Ovary (tissue), 9 donors: ENCODE measurements around the gene ME3. TPM values are rescaled to one million over a fixed set of nuclear protein-coding genes. Genes with fewer than 3 reads are reported as not detected.

ENCODE experiments used
- DNase-seq, 5 donors: peaks; one replicate each; pipeline ENCODE4 v3.0.0-alpha.2; 2019 to 2020
- H3K27ac ChIP-seq, 2 donors: fragments of 200-600 bp; one replicate each; pipeline versions ENCODE4 v1.5.1 to v1.8.0; 2019 to 2022
- H3K27me3 ChIP-seq: fragments of 200-600 bp; one replicate; pipeline ENCODE4 v1.8.0; 2022
- H3K36me3 ChIP-seq: fragments of 200-600 bp; sonication (generic); one replicate; pipeline ENCODE4 v1.5.1; 2019
- H3K4me1 ChIP-seq: one replicate; pipeline ENCODE4 v1.8.1; 2013; ENCODE audit warnings: mild to moderate bottlenecking, moderate library complexity; ENCODE audit not compliant: insufficient read depth
- H3K4me3 ChIP-seq: fragments of 200-600 bp; sonication (generic); one replicate; pipeline ENCODE4 v1.5.1; 2017
- H3K9me3 ChIP-seq, 2 donors: fragments of 200-600 bp in 1 of 2; sonication (generic) in 1 of 2; one replicate each; pipeline versions ENCODE4 v1.5.1 to v1.8.1; 2013 to 2019; ENCODE audit warnings: mild to moderate bottlenecking in 1 of 2, moderate library complexity in 1 of 2
- EP300 ChIP-seq: sonication (generic); formaldehyde crosslinking; IDR thresholded peaks from one replicate; pipeline ENCODE4 v1.6.1; 2017; ENCODE audit warnings: antibody characterized with exemption
- POLR2A ChIP-seq: fragments of 450-650 bp; IDR thresholded peaks from one replicate; pipeline ENCODE4 v1.6.1; 2017; ENCODE audit warnings: antibody characterized with exemption, mild to moderate bottlenecking, moderate library complexity
- WGBS, 3 donors: extraction: QIAGEN DNeasy Blood & Tissue Kit in 1 of 3; methylation state at CpG; one replicate each; pipeline versions ENCODE4 v1.1.5 to v1.1.7; 2013 to 2017; 5-methylcytosine and 5-hydroxymethylcytosine counted together
- intact Hi-C, 4 donors: fragments of 100-400 bp; cut with DNase I; formaldehyde crosslinking; loops; one replicate each; pipeline versions ENCODE4 v1.11.0 to v1.15.1; 2022 to 2023
- polyA plus RNA-seq, 2 donors: library from polyadenylated mRNA; stranded (reverse); fragments of 200-250 nt in 1 of 2; fragments of 350-450 nt in 1 of 2; fragmentation: Illumina TruSeq in 1 of 2; extraction: RNeasy Lipid Tissue Mini Kit (QIAGEN cat#74804) in 1 of 2; gene quantifications; one replicate each; pipeline ENCODE4 v1.2.3, GENCODE V29; 2013 to 2014
- total RNA-seq, 7 donors: library from RNA; depleted of rRNA in 2 of 7; stranded (reverse); fragments of >200 nt in 2 of 7; fragmentation: NEBNext Ultra II Directional in 3 of 7; extraction: Animal tissue kit (Norgen Biotek cat#: 25700) in 3 of 7; gene quantifications; one replicate each; pipeline versions ENCODE4 v1.1.0 to v1.2.4, GENCODE V29; 2016 to 2023
- TF ChIP-seq, protein P1 (sequence below), 3 donors: fragments of 450-650 bp in 2 of 3; fragments of 200-600 bp in 1 of 3; IDR thresholded peaks; one replicate each; pipeline versions ENCODE4 v1.5.1 to v1.8.0; 2016 to 2022; ENCODE audit warnings: antibody characterized with exemption in 3 of 3, mild to moderate bottlenecking in 1 of 3
- donor health status: DM: no; HTN: no; CAD: no; lungs with moderate emphysema.
- donor health status: DM: no; HTN: no; CAD: no.
- donor health status: Bipolar disorder and iron deficiency.
- donor health status: DM: yes; HTN: yes; CAD: no.
- donor health status: DM: no; HTN: no; CAD: no.
- donor health status: DM: yes; HTN: yes; CAD: no.

The ME3 gene
- total and polyA plus RNA-seq, 9 donors = 25.2 to 48.6 (median 43.1) TPM

- intact Hi-C loops = loop anchor here in 1 of 4 donors (10.0 kb wide), 1 partner anchor 133 kb away; no protein-coding TSS in a partner anchor
- DNase-seq = no peak
- TF ChIP-seq, protein P1, sequence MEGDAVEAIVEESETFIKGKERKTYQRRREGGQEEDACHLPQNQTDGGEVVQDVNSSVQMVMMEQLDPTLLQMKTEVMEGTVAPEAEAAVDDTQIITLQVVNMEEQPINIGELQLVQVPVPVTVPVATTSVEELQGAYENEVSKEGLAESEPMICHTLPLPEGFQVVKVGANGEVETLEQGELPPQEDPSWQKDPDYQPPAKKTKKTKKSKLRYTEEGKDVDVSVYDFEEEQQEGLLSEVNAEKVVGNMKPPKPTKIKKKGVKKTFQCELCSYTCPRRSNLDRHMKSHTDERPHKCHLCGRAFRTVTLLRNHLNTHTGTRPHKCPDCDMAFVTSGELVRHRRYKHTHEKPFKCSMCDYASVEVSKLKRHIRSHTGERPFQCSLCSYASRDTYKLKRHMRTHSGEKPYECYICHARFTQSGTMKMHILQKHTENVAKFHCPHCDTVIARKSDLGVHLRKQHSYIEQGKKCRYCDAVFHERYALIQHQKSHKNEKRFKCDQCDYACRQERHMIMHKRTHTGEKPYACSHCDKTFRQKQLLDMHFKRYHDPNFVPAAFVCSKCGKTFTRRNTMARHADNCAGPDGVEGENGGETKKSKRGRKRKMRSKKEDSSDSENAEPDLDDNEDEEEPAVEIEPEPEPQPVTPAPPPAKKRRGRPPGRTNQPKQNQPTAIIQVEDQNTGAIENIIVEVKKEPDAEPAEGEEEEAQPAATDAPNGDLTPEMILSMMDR (IDR thresholded peaks at IDR 0.05) = no peak
- TF ChIP-seq POLR2A = no peak
- no peak for TF ChIP-seq EP300
- no peaks in the 10 kb centered on the region for H3K36me3 ChIP-seq
- H3K4me3 ChIP-seq = no peak overlapping the region
- no peaks in the 10 kb centered on the region for H3K9me3 ChIP-seq
- WGBS, 3 donors = 77 to 83% (median 78%) methylated on average over 6 of the region's 6 CpGs
- H3K27ac ChIP-seq = no peak overlapping the region
- peaks cover 2% of the 10 kb centered on the region for H3K4me1 ChIP-seq
- no peaks in the 10 kb centered on the region for H3K27me3 ChIP-seq
These were observed 84.9 kb downstream of the ME3 start for GRCh38 chr11:86587264-86588193.

DNA sequence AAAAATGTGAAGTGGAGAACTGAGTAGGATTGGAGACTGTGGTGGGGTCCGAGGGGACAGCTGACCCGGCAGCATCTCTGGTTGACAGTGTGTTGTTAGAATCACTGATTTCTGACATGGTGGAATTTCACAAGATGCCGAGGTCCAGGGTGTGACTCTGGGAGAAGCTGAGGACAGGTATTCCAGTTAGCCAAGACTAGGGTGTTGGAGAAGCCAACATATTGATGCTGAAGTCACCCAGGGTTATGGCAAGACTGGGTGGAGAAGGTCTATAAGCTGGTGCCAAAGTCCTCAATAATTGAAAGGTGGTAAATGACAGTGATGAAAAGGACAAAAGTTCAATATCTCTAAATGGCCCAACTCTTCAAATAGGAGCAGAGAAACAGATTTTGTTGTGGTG is 86.1 kb downstream of the ME3 start:
- intact Hi-C loops = loop anchor here in 1 of 4 donors (10.0 kb wide), 1 partner anchor 132 kb away; no protein-coding TSS in a partner anchor
- no peak overlapping the region for H3K27ac ChIP-seq
- H3K9me3 ChIP-seq = no peaks in the 10 kb centered on the region
- WGBS, 3 donors = 96 to 99% (median 98%) methylated on average over 3 of the region's 3 CpGs
- no peaks in the 10 kb centered on the region for H3K36me3 ChIP-seq
- H3K4me1 ChIP-seq = peaks cover 2% of the 10 kb centered on the region
- H3K27me3 ChIP-seq = no peaks in the 10 kb centered on the region
- H3K4me3 ChIP-seq = no peak overlapping the region
- TF ChIP-seq, protein P1 (IDR thresholded peaks at IDR 0.05) = no peak
- TF ChIP-seq POLR2A = no peak
- no peak for TF ChIP-seq EP300
- no peak for DNase-seq

DNA sequence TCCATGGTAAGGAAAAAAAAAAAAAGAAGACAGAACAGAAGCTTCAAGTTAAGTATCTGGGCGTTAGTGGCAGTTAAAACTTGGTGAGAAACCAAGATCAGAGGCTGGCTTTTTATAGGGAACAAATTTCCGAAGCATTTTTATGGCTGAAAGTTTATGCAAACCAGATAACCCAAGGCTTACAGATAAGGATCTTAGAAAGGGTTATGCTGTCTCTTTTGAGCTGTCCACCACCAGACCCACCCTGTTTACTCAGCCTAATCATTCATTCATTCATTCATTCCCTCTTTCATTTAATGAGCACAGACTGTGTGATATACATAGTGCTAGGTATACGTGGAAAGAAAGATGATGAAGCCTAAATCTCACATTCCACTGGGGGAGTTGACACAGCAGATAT is 89.5 kb downstream of the ME3 start:
- Histone ChIP-seq H3K36me3 (no peaks in the 10 kb centered on the region), H3K4me1 (peaks cover 11% of the 10 kb centered on the region), H3K9me3 (no peaks in the 10 kb centered on the region), H3K27me3 (no peaks in the 10 kb centered on the region), H3K4me3 (no peak overlapping the region), H3K27ac (no peak overlapping the region)
- intact Hi-C loops = loop anchor here in 1 of 4 donors (10.0 kb wide), 1 partner anchor 128 kb away; no protein-coding TSS in a partner anchor
- 72 to 87% (median 81%) methylated on average over 3 of the region's 3 CpGs for WGBS, 3 donors
- no peak for TF ChIP-seq EP300
- TF ChIP-seq, protein P1 (IDR thresholded peaks at IDR 0.05) = no peak
- no peak for DNase-seq

DNA sequence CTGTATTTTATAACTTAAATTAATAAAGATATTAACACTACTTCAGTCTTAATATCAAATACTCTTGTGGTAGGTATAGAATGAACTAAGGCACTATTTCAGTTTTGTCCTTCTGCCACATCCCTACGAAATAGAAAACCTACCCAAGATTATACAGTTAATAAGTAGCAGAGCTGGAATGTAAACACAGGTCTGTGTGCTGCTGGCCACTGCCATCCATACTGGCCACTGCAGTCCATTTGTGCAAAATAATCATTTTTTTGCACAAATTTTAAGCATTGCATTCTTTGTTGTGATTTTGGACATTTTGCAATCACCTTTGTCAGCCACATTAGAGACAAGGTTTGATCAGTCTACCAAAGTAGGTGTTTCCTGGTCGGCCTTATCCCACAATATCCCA is 91.9 kb downstream of the ME3 start:
- DNase-seq = no peak
- Histone ChIP-seq H3K27me3 (no peaks in the 10 kb centered on the region), H3K4me1 (peaks cover 17% of the 10 kb centered on the region), H3K27ac (no peak overlapping the region), H3K9me3 (no peaks in the 10 kb centered on the region), H3K4me3 (no peak overlapping the region), H3K36me3 (no peaks in the 10 kb centered on the region)
- intact Hi-C loops = loop anchor here in 1 of 4 donors (10.0 kb wide), 1 partner anchor 126 kb away; no protein-coding TSS in a partner anchor
- 29 to 46% (median 38%) methylated on average over 2 of the region's 2 CpGs for WGBS, 3 donors
- TF ChIP-seq EP300 = no peak
- no peak for TF ChIP-seq POLR2A
- TF ChIP-seq, protein P1 (IDR thresholded peaks at IDR 0.05) = no peak
